RPMI7951 (cell line): Measurements from ENCODE around the gene GLI1. TPM values are rescaled to one million over a fixed set of nuclear protein-coding genes. Genes with fewer than 3 reads are reported as not detected.
"Not testable (repeated sequence)": the region's sequence is repeated elsewhere in the genome, so short reads cannot be mapped to it uniquely, and the experiment has no call there.

ENCODE experiments used
- DNase-seq: peaks from one replicate; pipeline ENCODE4 v3.0.0-alpha.2; 2012; ENCODE audit warnings: low read depth
- total RNA-seq: library from RNA; depleted of rRNA; stranded (reverse); fragments of >200 nt; shearing (Covaris generic); gene quantifications from 2 replicates; pipeline ENCODE4 v1.2.3, GENCODE V29; 2014

GLI1 gene
- total RNA-seq, 1 experiment from 2014 or later: 0.60 TPM

DNA sequence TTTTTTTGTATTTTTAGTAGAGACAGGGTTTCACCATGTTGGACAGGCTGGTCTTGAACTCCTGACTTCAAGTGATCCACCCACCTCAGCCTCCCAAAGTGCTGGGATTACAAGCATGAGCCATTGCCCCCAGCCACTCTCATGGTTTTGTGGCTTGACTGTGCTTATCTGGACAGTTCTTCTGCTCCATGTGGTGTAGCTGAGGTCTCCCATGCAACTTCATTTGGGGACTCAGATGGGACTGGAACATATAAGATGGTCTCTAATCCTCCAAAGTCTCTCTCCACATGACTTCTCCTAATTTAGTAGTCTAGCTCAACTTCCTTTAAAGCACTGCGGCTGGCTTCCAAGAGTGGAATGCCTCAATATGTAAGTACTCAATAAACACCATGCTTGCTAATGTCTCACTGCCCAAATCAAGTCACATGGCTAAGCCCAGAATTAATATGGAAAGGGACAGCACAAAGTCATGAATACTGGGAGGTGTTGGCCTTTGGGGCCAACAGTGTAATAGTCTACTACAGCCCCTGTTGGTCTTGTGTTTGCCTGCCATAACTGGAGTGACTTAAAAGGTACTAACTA, 17.6 kb upstream of the GLI1 start:
- no peak for DNase-seq

- not testable (repeated sequence) for DNase-seq
These were observed 15.2 kb upstream of the GLI1 start for GRCh38 chr12:57444337-57444736.

DNA sequence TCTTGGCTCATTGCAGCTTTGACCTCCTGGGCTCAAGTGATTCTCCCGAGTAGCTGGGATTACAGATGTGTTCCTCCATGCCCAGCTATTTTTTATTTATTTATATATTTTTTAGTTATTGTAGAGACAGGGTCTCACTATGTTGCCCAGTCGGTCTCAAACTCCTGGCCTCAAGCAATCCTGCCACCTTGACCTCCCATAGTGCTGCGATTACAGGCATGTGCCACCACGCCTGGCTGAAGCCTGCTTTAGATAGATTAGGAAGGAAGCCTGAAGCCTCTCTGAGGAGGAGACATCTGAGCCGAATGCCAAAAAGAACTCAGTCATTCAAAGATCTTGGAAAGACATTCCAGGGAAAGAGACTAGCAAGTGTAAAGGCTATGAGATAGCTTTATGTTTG, 14.8 kb upstream of the GLI1 start:
- DNase-seq: no peak

DNA sequence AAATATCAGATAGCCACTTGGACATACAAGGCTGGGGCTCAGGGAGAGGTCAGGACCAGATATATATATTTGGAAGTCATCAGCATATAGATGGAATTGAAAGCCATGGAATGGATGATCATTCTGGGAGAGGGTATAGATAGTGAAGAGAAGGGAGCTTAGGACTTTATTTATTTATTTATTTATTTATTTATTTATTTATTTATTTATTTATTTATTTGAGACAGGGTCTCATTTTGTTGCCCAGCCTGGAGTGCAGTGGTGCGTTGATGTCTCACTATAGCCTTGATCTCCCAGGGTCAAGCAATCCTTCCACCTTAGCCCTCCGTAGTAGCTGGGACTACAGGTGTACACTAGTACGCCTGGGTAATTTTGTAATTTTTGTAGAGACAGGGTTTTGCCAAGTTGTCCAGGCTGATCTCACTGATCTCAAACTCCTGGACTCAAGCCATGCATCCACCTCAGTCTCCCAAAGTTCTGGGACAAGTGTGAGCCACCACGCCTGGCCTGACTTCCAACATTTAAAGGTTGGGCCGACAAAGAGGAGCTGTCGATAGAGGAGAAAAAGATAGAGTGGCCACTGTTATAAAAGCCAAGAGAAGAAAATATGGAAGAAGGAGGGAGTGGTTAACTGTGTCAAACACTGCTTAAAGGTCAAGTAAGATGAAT, 13.2 kb upstream of the GLI1 start:
- DNase-seq: no peak

GRCh38 chr12:57448669-57449068, 10.9 kb upstream of the GLI1 start:
- DNase-seq: no peak

GRCh38 chr12:57449375-57449774, 10.2 kb upstream of the GLI1 start:
- no peak for DNase-seq

GRCh38 chr12:57450057-57450456, 9.5 kb upstream of the GLI1 start:
- no peak for DNase-seq

DNA sequence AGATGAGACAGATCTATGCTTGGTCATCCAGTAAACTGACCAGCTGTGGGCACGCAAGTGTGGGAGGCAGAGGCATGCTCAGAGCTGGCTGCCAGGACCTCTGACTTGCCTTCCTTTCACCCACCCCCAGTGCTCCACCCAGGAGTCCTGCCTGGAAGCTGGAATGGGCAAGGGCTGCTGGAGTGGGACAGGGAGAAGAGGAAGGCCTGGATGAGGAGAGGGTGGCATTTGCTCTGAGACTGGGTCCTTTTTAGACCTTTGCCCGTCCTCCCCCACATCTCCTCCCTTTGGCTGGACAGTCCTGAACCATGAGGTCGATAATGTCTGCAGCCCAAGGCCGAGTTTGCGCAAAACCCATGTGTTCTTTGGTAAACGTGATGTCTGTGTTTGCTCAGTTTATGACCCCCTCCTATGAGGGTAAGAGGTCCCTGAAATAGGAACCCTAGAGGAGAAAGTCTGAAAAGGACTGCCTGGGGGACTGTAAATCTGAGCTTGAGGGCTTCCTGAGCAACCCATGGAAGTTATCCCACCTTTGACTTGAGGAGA, 8.3 kb upstream of the GLI1 start:
- DNase-seq: no peak

- DNase-seq: peak; percentile 71
These were observed 7.2 kb upstream of the GLI1 start for GRCh38 chr12:57452181-57452936.

DNA sequence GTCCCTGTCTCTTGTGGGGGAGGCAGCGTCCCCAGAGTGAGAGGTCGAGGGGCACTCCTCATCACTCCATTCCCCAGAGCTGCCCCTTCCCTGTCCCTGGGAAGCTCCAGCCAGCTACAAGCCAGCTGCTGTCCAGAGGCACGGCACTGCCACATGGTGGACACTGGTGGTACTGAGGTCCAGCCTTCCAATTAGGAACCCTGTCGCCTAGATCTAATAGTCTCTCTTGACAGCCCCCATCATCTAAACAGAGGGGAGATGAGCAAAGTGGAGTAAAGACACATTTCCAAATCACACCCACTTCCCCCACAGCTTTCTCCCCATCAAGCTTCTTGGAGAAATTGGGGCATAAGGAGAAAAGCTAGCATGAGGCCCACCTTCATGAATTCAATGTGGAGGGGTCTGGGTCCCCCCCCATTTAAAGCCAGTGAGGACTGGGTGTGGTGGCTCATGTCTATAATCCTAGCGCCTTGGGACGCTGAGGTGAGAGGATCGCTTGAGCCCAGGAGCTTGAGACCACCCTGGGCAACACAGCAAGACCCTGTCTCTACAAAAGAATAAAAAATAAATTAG, 6.6 kb upstream of the GLI1 start:
- DNase-seq: peak; percentile 66

- no peak for DNase-seq
These were observed 5.4 kb upstream of the GLI1 start for GRCh38 chr12:57454213-57454565.

DNA sequence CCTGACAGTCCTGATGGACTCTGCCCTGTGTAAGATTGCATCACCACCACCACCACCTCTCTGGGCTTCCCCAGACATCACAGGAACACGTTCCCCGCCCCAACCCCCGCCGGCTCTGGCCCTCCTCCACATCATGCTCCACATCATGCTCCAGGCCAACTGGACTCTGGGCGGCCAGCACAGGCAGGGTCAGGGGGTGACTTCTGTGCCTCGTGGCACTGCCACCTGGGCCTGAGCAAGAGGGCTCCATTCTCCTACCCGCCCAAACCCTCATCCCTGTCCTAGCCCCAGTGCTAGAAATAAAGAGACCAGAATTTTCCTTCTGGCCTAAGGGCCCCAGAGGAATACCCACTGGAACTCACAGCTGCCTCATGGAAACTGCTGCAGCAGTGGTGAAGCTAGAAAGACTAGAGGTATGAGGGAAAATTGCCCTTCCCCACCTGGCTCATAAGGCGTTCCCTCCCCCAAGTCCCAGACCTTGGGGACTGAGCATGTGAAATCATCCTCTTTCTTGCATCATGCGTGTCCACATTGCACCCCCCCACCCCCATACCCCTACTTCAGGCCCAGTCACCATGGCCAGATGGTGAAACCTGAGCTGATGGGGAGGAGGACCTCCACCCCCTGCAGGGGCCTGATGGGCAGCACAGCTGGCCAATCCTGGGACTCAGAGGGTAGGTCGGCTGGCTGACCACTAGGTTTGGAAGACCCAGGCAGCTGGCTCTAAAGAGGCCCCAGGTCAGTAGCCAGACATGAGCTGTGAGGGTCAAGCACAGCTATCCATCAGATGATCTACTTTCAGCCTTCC, 4.8 kb upstream of the GLI1 start, which contains the start of gene INHBE:
INHBE (plus strand) TSS at position 742 of the 808 bp plus-strand sequence. CDS start 230 bp downstream, outside the sequence.
- DNase-seq: peak; percentile 71

GRCh38 chr12:57455374-57456144, 4.0 kb upstream of the GLI1 start:
- DNase-seq: no peak

DNA sequence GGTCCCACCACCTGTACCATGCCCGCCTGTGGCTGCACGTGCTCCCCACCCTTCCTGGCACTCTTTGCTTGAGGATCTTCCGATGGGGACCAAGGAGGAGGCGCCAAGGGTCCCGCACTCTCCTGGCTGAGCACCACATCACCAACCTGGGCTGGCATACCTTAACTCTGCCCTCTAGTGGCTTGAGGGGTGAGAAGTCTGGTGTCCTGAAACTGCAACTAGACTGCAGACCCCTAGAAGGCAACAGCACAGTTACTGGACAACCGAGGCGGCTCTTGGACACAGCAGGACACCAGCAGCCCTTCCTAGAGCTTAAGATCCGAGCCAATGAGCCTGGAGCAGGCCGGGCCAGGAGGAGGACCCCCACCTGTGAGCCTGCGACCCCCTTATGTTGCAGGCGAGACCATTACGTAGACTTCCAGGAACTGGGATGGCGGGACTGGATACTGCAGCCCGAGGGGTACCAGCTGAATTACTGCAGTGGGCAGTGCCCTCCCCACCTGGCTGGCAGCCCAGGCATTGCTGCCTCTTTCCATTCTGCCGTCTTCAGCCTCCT, 3.4 kb upstream of the GLI1 start:
- DNase-seq: peak; percentile 36

GRCh38 chr12:57456737-57457490, 2.7 kb upstream of the GLI1 start:
- DNase-seq: no peak

GRCh38 chr12:57458665-57459054, 925 bp upstream of the GLI1 start:
- DNase-seq: no peak

GRCh38 chr12:57459055-57459749, 383 bp upstream of the GLI1 start:
- peak; percentile 89 for DNase-seq

DNA sequence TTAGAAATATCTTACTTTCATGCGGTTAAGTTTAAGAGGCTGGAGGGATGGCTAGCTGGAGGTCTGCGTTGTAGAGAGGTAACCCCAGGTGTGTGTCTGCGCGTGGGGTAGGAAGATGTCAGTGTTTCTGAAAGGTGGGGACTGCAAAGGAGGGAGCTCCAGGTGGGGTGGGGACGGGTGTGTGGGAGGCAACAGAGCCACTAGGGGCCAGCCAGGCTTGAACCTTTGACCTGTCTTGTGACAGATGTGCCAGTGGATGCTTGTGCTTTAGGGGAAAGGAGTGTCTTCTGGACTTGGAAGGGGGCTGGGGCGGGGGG, 841 bp downstream of the GLI1 start:
- DNase-seq: no peak

GRCh38 chr12:57460841-57461275, 1.3 kb downstream of the GLI1 start:
- no peak for DNase-seq
